IMR-90 (cell line): Measurements from ENCODE around the gene DNAJC5G. TPM values are rescaled to one million over a fixed set of nuclear protein-coding genes. Genes with fewer than 3 reads are reported as not detected.

ENCODE experiments used
- ATAC-seq: fragments of 200-7000 bp; cut with Tn5 transposase; 2 replicates; pipeline ENCODE4 v1.9.1; 2020; ENCODE audit warnings: low read depth, mild to moderate bottlenecking, moderate library complexity
- BruUV-seq: library from RNA; stranded (reverse); fragments of 400-500 nt; replicated peaks from 2 replicates; lab custom pipeline; 2021; lab: Mats Ljungman, UMichigan
- CTCF ChIA-PET: fragments of 300-600 bp; formaldehyde crosslinking; extraction: SDS; loops from one replicate; lab custom pipeline; 2021; ENCODE audit warnings: antibody characterized with exemption; lab: Yijun Ruan, JAX
- POLR2A ChIA-PET: fragments of 300-600 bp; sonication (Branson Sonifier 250); formaldehyde crosslinking; loops from one replicate; lab custom pipeline; 2022; ENCODE audit warnings: antibody characterized with exemption; ENCODE audit not compliant: unreplicated experiment; lab: Charles Lee
- DNase-seq: peaks from one replicate; pipeline ENCODE4 v3.0.0; 2013
- H2AFZ ChIP-seq: replicated peaks from 2 replicates; pipeline ENCODE3; 2013; ENCODE audit warnings: low read length, mild to moderate bottlenecking; ENCODE audit not compliant: poor library complexity
- H2AK5ac ChIP-seq: 2 replicates; pipeline ENCODE4 v1.6.1; 2013; ENCODE audit warnings: low read depth, low read length, inconsistent platforms
- H2AK9ac ChIP-seq: replicated peaks from 2 replicates; pipeline ENCODE3; 2013; ENCODE audit warnings: mild to moderate bottlenecking, low read depth, low read length, moderate library complexity; ENCODE audit not compliant: poor library complexity
- H2BK120ac ChIP-seq: 2 replicates; pipeline ENCODE4 v1.6.1; 2013; ENCODE audit warnings: low read depth, low read length, inconsistent platforms
- H2BK15ac ChIP-seq: 3 replicates; pipeline ENCODE4 v1.6.1; 2013; ENCODE audit warnings: low read depth, low read length, inconsistent platforms
- H2BK20ac ChIP-seq: 2 replicates; pipeline ENCODE4 v1.6.1; 2013; ENCODE audit warnings: low read depth, mild to moderate bottlenecking, inconsistent platforms, low read length, moderate library complexity
- H2BK5ac ChIP-seq: 2 replicates; pipeline ENCODE4 v1.6.1; 2013; ENCODE audit warnings: mild to moderate bottlenecking, low read depth, low read length, inconsistent platforms; ENCODE audit not compliant: poor library complexity, severe bottlenecking
- H3K14ac ChIP-seq: replicated peaks from 2 replicates; pipeline ENCODE4 v1.6.1; 2013; ENCODE audit warnings: low read depth, low read length, inconsistent platforms
- H3K18ac ChIP-seq: 2 replicates; pipeline ENCODE4 v1.6.1; 2013; ENCODE audit warnings: low read depth, low read length, control low read depth
- H3K23ac ChIP-seq: 2 replicates; pipeline ENCODE4 v1.6.1; 2013; ENCODE audit warnings: low read depth, low read length, inconsistent platforms
- H3K27ac ChIP-seq: 2 replicates; pipeline ENCODE4 v1.5.1; 2013; ENCODE audit warnings: mild to moderate bottlenecking, control low read depth, low read length; ENCODE audit not compliant: insufficient read depth
- H3K27me3 ChIP-seq: 2 replicates; pipeline ENCODE4 v1.6.1; 2013; ENCODE audit warnings: low read length; ENCODE audit not compliant: control insufficient read depth, insufficient read depth
- H3K36me3 ChIP-seq: 2 replicates; pipeline ENCODE4 v1.6.1; 2013; ENCODE audit warnings: low read length, mixed read lengths; ENCODE audit not compliant: control insufficient read depth, insufficient read depth
- H3K4ac ChIP-seq: 2 replicates; pipeline ENCODE4 v1.6.1; 2013; ENCODE audit warnings: low read depth, low read length, inconsistent platforms
- H3K4me1 ChIP-seq: 2 replicates; pipeline ENCODE4 v1.6.1; 2013; ENCODE audit warnings: low read length, mixed read lengths; ENCODE audit not compliant: control insufficient read depth, insufficient read depth
- H3K4me2 ChIP-seq: 2 replicates; pipeline ENCODE4 v1.6.1; 2013; ENCODE audit warnings: low read depth, mild to moderate bottlenecking, control low read depth, low read length, moderate library complexity
- H3K4me3 ChIP-seq: 2 replicates; pipeline ENCODE4 v1.5.1; 2013; ENCODE audit warnings: low read depth, mild to moderate bottlenecking, control low read depth, low read length, moderate library complexity; ENCODE audit not compliant: insufficient read depth
- H3K56ac ChIP-seq: 2 replicates; pipeline ENCODE4 v1.6.1; 2013; ENCODE audit warnings: low read length, inconsistent platforms; ENCODE audit not compliant: insufficient read depth; ENCODE audit errors: extremely low read depth
- H3K79me1 ChIP-seq, 2 experiments: 2 replicates each; pipeline ENCODE4 v1.6.1; 2013; ENCODE audit warnings: low read length in 2 of 2, inconsistent platforms in 1 of 2, low read depth in 1 of 2
- H3K9ac ChIP-seq: 2 replicates; pipeline ENCODE4 v1.6.1; 2013; ENCODE audit warnings: low read depth, low read length, control low read depth
- H3K9me1 ChIP-seq: 2 replicates; pipeline ENCODE4 v1.6.1; 2013; ENCODE audit warnings: low read length, inconsistent platforms; ENCODE audit not compliant: insufficient read depth
- H3K9me3 ChIP-seq: 2 replicates; pipeline ENCODE4 v1.6.1; 2013; ENCODE audit warnings: low read length; ENCODE audit not compliant: control insufficient read depth, insufficient read depth
- H4K20me1 ChIP-seq: 2 replicates; pipeline ENCODE4 v1.6.1; 2013; ENCODE audit warnings: low read length, inconsistent platforms; ENCODE audit not compliant: insufficient read depth
- H4K5ac ChIP-seq: 2 replicates; pipeline ENCODE4 v1.6.1; 2013; ENCODE audit warnings: mild to moderate bottlenecking, low read depth, low read length, control low read depth
- H4K8ac ChIP-seq, 2 experiments: 2 replicates each; pipeline ENCODE4 v1.6.1; 2013; ENCODE audit warnings: low read depth in 2 of 2, low read length in 2 of 2, control low read depth in 1 of 2, inconsistent platforms in 1 of 2
- H4K91ac ChIP-seq: 2 replicates; pipeline ENCODE4 v1.6.1; 2013; ENCODE audit warnings: low read depth, low read length, inconsistent platforms; ENCODE audit not compliant: insufficient read depth
- BHLHE40 ChIP-seq: fragments of 150-350 bp; IDR thresholded peaks from 2 replicates; pipeline ENCODE4 v1.6.1; 2016; ENCODE audit warnings: mild to moderate bottlenecking, low read depth, low read length
- CEBPB ChIP-seq: IDR thresholded peaks from 2 replicates; pipeline ENCODE4 v1.6.1; 2012; ENCODE audit warnings: low read depth, low read length, improper control_type of control experiment
- CHD1 ChIP-seq: IDR thresholded peaks from 2 replicates; pipeline ENCODE4 v1.6.1; 2012; ENCODE audit warnings: low read depth, low read length, improper control_type of control experiment
- FOS ChIP-seq: fragments of 150-350 bp; IDR thresholded peaks from 2 replicates; pipeline ENCODE4 v1.6.1; 2016; ENCODE audit warnings: low read depth, low read length
- MAFK ChIP-seq: IDR thresholded peaks from 2 replicates; pipeline ENCODE4 v1.6.1; 2012; ENCODE audit warnings: low read depth, low read length, improper control_type of control experiment
- MAZ ChIP-seq: IDR thresholded peaks from 2 replicates; pipeline ENCODE4 v1.6.1; 2012; ENCODE audit warnings: low read depth, mild to moderate bottlenecking, low read length, improper control_type of control experiment, moderate library complexity, borderline replicate concordance
- RAD21 ChIP-seq: IDR thresholded peaks from 2 replicates; pipeline ENCODE4 v1.6.1; 2012; ENCODE audit warnings: low read length, improper control_type of control experiment
- RFX5 ChIP-seq: IDR thresholded peaks from 2 replicates; pipeline ENCODE4 v1.8.0; 2012; ENCODE audit warnings: low read depth, mild to moderate bottlenecking, low read length, moderate library complexity
- SMC3 ChIP-seq: fragments of 150-350 bp; IDR thresholded peaks from 2 replicates; pipeline ENCODE4 v1.6.1; 2016; ENCODE audit warnings: low read depth, mild to moderate bottlenecking, antibody characterized with exemption, low read length, moderate library complexity
- WGBS, 2 experiments: methylation state at CpG; one replicate each; pipeline versions ENCODE4 v1.1.5 to v1.1.7; 2013; ENCODE audit warnings: missing lambda C conversion rate in 2 of 2; ENCODE audit not compliant: insufficient read length in 1 of 2; ENCODE audit errors: extremely low coverage in 2 of 2; 5-methylcytosine and 5-hydroxymethylcytosine counted together
- dilution Hi-C: fragments of 300-500 bp; cut with HindIII; formaldehyde crosslinking; loops from one replicate; pipeline ENCODE4 v1.14.3; 2018; ENCODE audit warnings: low sequenced_read_pairs; ENCODE audit not compliant: unreplicated experiment
- in situ Hi-C: fragments of 300-500 bp; cut with MboI; formaldehyde crosslinking; loops from 3 replicates; pipeline ENCODE4 v1.14.3; 2019; ENCODE audit warnings: low sequenced_read_pairs, inconsistent platforms, mixed read lengths
- intact Hi-C: fragments of 100-400 bp; cut with micrococcal nuclease; formaldehyde crosslinking; loops from 2 replicates; pipeline ENCODE4 v1.10.0; 2022
- polyA plus RNA-seq, 3 experiments: library from polyadenylated mRNA; depleted of rRNA; stranded (reverse); fragments of >200 nt; gene quantifications; 2 replicates each; pipeline ENCODE4 v1.2.3, GENCODE V29; 2012; ENCODE audit warnings: low replicate concordance in 1 of 3
- total RNA-seq: library from RNA; depleted of rRNA; stranded (reverse); fragments of >200 nt; gene quantifications from 2 replicates; pipeline ENCODE4 v1.2.3, GENCODE V29; 2012
- TF ChIP-seq, protein P1 (sequence below): fragments of 150-350 bp; IDR thresholded peaks from 2 replicates; pipeline ENCODE4 v1.6.1; 2017; ENCODE audit warnings: mild to moderate bottlenecking, antibody characterized with exemption, low read length, low read depth

DNAJC5G gene
- total and polyA plus RNA-seq, 2 of the 4 experiments (the other 2 are of a cell fraction) = not detected

DNA sequence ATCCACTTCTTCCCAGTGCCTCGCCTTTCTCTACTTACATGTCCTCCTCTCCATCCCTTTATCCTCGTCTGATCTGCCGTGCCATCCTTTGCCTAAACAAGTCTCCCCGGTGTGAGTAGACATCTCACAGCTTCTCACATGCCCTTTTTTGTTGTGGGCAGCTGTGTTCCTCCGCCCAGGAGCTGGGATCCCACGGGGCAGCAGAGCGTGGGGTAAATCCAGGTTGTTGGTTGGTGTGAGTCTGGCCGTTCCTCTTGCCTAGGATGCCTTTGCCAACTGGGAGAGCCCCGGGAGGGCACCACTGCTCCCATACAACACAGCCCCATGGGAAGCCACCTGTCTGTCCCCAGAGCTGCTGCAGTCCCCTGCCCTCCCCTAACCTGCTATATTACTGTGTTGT is 34.8 kb upstream of the DNAJC5G start:
- POLR2A ChIA-PET = no interaction called here
- DNase-seq (no peak), ATAC-seq (no peak)
- H3K23ac ChIP-seq = no peak overlapping the region
- H3K9me1 ChIP-seq = no peaks in the 10 kb centered on the region
- intact Hi-C loops = no loop called here
- no peaks in the 10 kb centered on the region for H3K79me1 ChIP-seq
- no peak overlapping the region for H4K8ac ChIP-seq
- no peak overlapping the region for H3K4me3 ChIP-seq
- peaks cover 81% of the 10 kb centered on the region for H3K36me3 ChIP-seq
- no peaks in the 10 kb centered on the region for H3K27me3 ChIP-seq
- H3K4ac ChIP-seq = no peak overlapping the region
- no CpG with 5 or more reads among the region's 9 CpGs for WGBS, 2 experiments
- CTCF ChIA-PET = no interaction called here
- dilution Hi-C loops = no loop called here
- no peaks in the 10 kb centered on the region for H3K4me1 ChIP-seq
- no peak overlapping the region for H3K9ac ChIP-seq
- H2AFZ ChIP-seq = no peak overlapping the region
- no peak overlapping the region for H2BK120ac ChIP-seq
- H2BK5ac ChIP-seq = no peak overlapping the region
- no peak overlapping the region for H2BK15ac ChIP-seq
- H3K4me2 ChIP-seq = no peak overlapping the region
- H3K14ac ChIP-seq = no peak overlapping the region
- no peak overlapping the region for H3K18ac ChIP-seq
- H4K5ac ChIP-seq = no peak overlapping the region
- in situ Hi-C loops = no loop called here
- H4K20me1 ChIP-seq = no peaks in the 10 kb centered on the region; the same call in 1 of the 2 replicates
- no peak overlapping the region for H3K56ac ChIP-seq
- no peak overlapping the region for H2AK9ac ChIP-seq
- H2BK20ac ChIP-seq = no peak overlapping the region
- no peaks in the 10 kb centered on the region for H3K9me3 ChIP-seq
- H3K27ac ChIP-seq = no peak overlapping the region
- BruUV-seq = no TSS peak
- H4K91ac ChIP-seq = no peak overlapping the region
- no peak overlapping the region for H2AK5ac ChIP-seq
- no peak for TF ChIP-seq SMC3
- TF ChIP-seq CHD1 = no peak
- TF ChIP-seq MAZ = no peak
- no peak for TF ChIP-seq BHLHE40
- TF ChIP-seq RFX5 = no peak
- TF ChIP-seq CEBPB = no peak
- no peak for TF ChIP-seq RAD21
- no peak for TF ChIP-seq MAFK
- TF ChIP-seq, protein P1, sequence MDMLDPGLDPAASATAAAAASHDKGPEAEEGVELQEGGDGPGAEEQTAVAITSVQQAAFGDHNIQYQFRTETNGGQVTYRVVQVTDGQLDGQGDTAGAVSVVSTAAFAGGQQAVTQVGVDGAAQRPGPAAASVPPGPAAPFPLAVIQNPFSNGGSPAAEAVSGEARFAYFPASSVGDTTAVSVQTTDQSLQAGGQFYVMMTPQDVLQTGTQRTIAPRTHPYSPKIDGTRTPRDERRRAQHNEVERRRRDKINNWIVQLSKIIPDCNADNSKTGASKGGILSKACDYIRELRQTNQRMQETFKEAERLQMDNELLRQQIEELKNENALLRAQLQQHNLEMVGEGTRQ = no peak
- no peak for TF ChIP-seq FOS
